Stimulated activated CD8-positive, alpha-beta memory T cell treated with anti-CD3 and anti-CD28 coated beads, Interleukin-7, amount 100 ng/mL, for 24 hours (primary cell): ENCODE measurements around the gene TSHR.

ENCODE experiments used
- DNase-seq: peaks from one replicate; pipeline ENCODE4 v3.0.0-alpha.2; 2020; ENCODE audit warnings: low read depth

The TSHR gene

DNA sequence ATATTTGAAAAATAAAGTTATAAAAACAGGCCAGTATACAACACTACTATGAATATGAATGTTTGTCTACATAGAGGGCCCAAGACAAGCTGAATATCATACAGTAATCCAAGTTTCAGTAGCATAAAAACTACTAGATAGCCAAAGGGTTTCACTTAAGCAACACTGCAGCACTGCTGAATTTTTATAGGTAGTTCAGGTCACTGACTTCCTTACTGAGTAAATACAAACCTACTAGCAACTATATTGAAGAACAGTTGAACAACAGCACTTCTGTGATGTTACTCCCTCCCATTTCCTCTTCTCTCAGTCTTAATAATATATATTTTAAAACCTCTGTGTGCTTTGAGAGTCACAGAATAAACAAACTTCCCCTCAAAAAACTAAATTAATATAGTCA is 222.6 kb downstream of the TSHR start:
- no peak for DNase-seq

GRCh38 chr14:81179631-81180030 is 224.2 kb downstream of the TSHR start:
- no peak for DNase-seq

DNA sequence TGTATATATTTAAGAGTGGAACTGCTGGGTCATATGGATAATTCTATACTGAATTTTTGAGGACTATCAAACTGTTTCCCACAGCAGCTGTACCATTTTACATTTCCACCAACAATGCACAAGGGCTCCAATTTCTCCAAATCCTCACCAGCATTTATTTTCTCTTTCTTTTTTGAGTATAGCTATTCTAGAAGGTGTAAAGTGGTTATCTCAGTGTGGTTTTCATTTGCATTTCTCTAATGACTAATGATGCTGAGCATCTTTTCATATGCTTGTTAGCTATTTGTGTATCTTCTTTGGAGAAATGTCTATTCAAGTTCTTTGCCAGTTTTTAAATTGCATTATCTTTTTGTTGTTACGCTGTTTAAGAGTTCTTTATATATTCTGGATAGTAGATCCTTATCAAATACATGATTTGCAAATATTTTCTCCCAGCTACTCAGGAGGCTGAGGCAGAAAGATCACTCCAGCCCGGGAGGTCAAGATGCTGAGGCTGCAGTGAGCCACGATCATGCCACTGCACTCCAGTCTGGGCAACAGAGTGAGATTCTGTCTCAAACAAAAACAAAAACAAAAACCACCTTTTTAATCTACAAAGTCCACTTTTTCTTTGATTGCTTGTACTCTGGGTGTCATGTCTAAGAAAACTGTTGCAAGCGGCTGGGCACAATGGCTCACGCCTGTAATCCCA is 232.6 kb downstream of the TSHR start:
- DNase-seq: no peak

DNA sequence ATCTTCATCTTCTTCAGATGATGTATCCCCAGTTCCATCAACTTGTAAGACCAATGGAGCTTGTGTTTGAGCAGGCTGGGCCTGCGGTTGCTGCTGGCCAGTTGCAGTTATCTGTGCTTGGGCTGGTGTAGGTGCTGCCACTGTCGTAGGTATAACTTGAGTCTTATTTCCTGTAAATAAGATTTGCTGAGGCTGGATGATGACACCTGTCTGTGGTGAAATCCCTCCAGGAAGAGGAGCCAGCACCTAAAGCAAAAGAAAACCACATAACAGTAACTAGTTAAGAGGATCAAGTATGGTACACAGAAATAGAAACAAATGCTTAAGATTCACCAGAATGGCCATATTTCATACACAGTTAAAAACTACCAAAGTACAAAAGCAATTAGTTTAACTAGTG is 237.2 kb downstream of the TSHR start:
- no peak for DNase-seq

DNA sequence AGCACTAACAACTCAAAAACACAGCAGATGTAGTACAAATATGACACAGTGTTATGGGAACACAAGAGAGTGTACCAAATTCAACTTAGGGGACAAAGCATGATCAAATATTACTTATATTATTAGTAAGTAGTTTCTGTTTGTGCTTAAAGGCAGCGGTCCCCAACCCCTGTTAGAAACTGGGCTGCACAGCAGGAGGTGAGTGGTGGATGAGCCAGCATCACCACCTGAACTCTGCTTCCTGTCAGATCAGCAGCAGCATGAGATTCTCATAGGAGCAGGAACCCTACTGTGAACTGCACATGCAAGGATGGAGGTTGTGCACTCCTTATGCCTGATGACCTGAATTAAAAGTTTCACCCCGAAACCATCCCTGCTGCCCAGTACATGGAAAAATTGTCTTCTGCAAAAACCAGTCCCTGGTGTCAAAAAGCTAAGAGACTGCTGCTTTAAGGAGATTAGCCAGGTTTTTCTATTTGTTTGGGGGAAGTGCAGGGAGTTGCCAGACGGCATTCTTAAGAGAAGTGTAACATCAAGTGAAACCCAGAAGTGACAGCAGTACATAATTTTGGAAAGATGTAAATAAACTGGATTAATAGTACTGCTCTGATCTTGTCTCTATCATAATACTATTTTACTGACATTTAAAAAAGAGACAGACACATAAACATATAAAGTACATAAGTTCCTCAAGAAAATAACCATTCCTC is 238.7 kb downstream of the TSHR start:
- no peak for DNase-seq
